HEK293 (cell line): ENCODE data around the gene TEP1.
"Not testable (repeated sequence)": the region's sequence is repeated elsewhere in the genome, so short reads cannot be mapped to it uniquely, and the experiment has no call there.

ENCODE experiments used
- CTCF ChIA-PET: fragments of 350-600 bp; formaldehyde crosslinking; extraction: SDS; loops from one replicate; lab custom pipeline; 2021; ENCODE audit warnings: antibody characterized with exemption; lab: Yijun Ruan, JAX
- POLR2A ChIA-PET: fragments of 300-600 bp; formaldehyde crosslinking; extraction: SDS; loops from one replicate; lab custom pipeline; 2020; ENCODE audit warnings: antibody characterized with exemption, inconsistent platforms; lab: Yijun Ruan, JAX
- H3K27ac ChIP-seq: fragments of 200-500 bp; sonication (Bioruptor generic); 2 replicates; pipeline ENCODE4 v1.5.1; 2014; ENCODE audit warnings: low read depth, low read length, control low read depth, inconsistent platforms; ENCODE audit errors: extremely low read depth
- H3K36me3 ChIP-seq, 2 experiments: fragments of 200-500 bp in 1 of 2; sonication (Bioruptor generic) in 1 of 2; 1 replicate in 1 of 2; 2 replicates in 1 of 2; pipeline ENCODE4 v1.5.1; 2014 to 2017; ENCODE audit warnings: inconsistent platforms in 2 of 2, low read length in 2 of 2; ENCODE audit not compliant: control insufficient read depth in 2 of 2, insufficient read depth in 1 of 2
- H3K4me1 ChIP-seq: fragments of 200-500 bp; sonication (Bioruptor generic); 2 replicates; pipeline ENCODE4 v1.5.1; 2014; ENCODE audit warnings: mild to moderate bottlenecking, low read length, inconsistent platforms; ENCODE audit not compliant: control insufficient read depth, insufficient read depth
- H3K4me3 ChIP-seq: 2 replicates; pipeline ENCODE4 v1.5.1; 2011; ENCODE audit warnings: low read depth, mild to moderate bottlenecking, control low read depth, low read length, moderate library complexity
- H3K9me3 ChIP-seq: fragments of 200-500 bp; sonication (Bioruptor generic); 2 replicates; pipeline ENCODE4 v1.5.1; 2014; ENCODE audit warnings: low read depth, low read length, inconsistent platforms; ENCODE audit not compliant: control insufficient read depth, insufficient read depth
- ATF2 ChIP-seq: fragments of 450-650 bp; formaldehyde crosslinking; IDR thresholded peaks from 2 replicates; pipeline ENCODE4 v1.5.1; 2016; ENCODE audit warnings: missing biosample characterization, missing genetic modification characterization, low read depth
- BCL11B ChIP-seq: fragments of 450-650 bp; formaldehyde crosslinking; IDR thresholded peaks from 2 replicates; pipeline ENCODE4 v1.5.1; 2016; ENCODE audit warnings: low read depth, missing biosample characterization, missing genetic modification characterization
- OVOL3 ChIP-seq: fragments of 450-650 bp; formaldehyde crosslinking; IDR thresholded peaks from 2 replicates; pipeline ENCODE4 v1.5.1; 2016; ENCODE audit warnings: missing biosample characterization, missing genetic modification characterization
- PRDM10 ChIP-seq: fragments of 450-650 bp; formaldehyde crosslinking; IDR thresholded peaks from 2 replicates; pipeline ENCODE4 v1.5.1; 2016; ENCODE audit warnings: missing biosample characterization, missing genetic modification characterization
- REST ChIP-seq: fragments of 450-650 bp; formaldehyde crosslinking; IDR thresholded peaks from 2 replicates; pipeline ENCODE4 v1.5.1; 2016; ENCODE audit warnings: missing biosample characterization, missing genetic modification characterization
- SALL2 ChIP-seq: fragments of 450-650 bp; formaldehyde crosslinking; IDR thresholded peaks from 2 replicates; pipeline ENCODE4 v1.5.0; 2017; ENCODE audit warnings: missing biosample characterization, mild to moderate bottlenecking, missing genetic modification characterization, borderline replicate concordance
- ZBTB48 ChIP-seq: fragments of 450-650 bp; formaldehyde crosslinking; IDR thresholded peaks from 2 replicates; pipeline ENCODE4 v1.5.1; 2016; ENCODE audit warnings: missing biosample characterization, missing genetic modification characterization
- ZNF157 ChIP-seq: fragments of 450-650 bp; formaldehyde crosslinking; IDR thresholded peaks from 2 replicates; pipeline ENCODE4 v1.5.1; 2016; ENCODE audit warnings: missing biosample characterization, missing genetic modification characterization
- ZNF211 ChIP-seq: fragments of 450-650 bp; formaldehyde crosslinking; IDR thresholded peaks from 2 replicates; pipeline ENCODE4 v1.5.1; 2016; ENCODE audit warnings: low read depth, missing biosample characterization, missing genetic modification characterization
- ZNF221 ChIP-seq: fragments of 450-650 bp; formaldehyde crosslinking; IDR thresholded peaks from 2 replicates; pipeline ENCODE4 v1.5.1; 2017; ENCODE audit warnings: missing biosample characterization, missing genetic modification characterization, borderline replicate concordance
- ZNF449 ChIP-seq: fragments of 450-650 bp; formaldehyde crosslinking; IDR thresholded peaks from 2 replicates; pipeline ENCODE4 v1.5.1; 2017; ENCODE audit warnings: missing biosample characterization, mild to moderate bottlenecking, missing genetic modification characterization, moderate library complexity
- ZNF488 ChIP-seq: fragments of 450-650 bp; formaldehyde crosslinking; IDR thresholded peaks from 2 replicates; pipeline ENCODE4 v1.5.1; 2016; ENCODE audit warnings: missing biosample characterization, missing genetic modification characterization
- ZNF560 ChIP-seq: fragments of 450-650 bp; formaldehyde crosslinking; IDR thresholded peaks from 2 replicates; pipeline ENCODE4 v1.5.1; 2017; ENCODE audit warnings: missing biosample characterization, missing genetic modification characterization, borderline replicate concordance
- ZNF624 ChIP-seq: fragments of 450-650 bp; formaldehyde crosslinking; IDR thresholded peaks from 2 replicates; pipeline ENCODE4 v1.5.1; 2017; ENCODE audit warnings: missing biosample characterization, missing genetic modification characterization
- ZNF664 ChIP-seq: fragments of 450-650 bp; formaldehyde crosslinking; IDR thresholded peaks from 2 replicates; pipeline ENCODE4 v1.5.1; 2016; ENCODE audit warnings: missing biosample characterization, missing genetic modification characterization
- ZNF704 ChIP-seq: fragments of 450-650 bp; formaldehyde crosslinking; IDR thresholded peaks from 2 replicates; pipeline ENCODE4 v1.5.1; 2016; ENCODE audit warnings: missing biosample characterization, missing genetic modification characterization

TEP1 gene

GRCh38 chr14:20446889-20447288 is 33.6 kb upstream of the TEP1 start (continued):
- TF ChIP-seq SALL2 (tag by site-specific recombination) = no peak

- peaks cover 25 to 45% of the 10 kb centered on the region in 2 experiments for H3K36me3 ChIP-seq
- H3K9me3 ChIP-seq, H3K4me3 ChIP-seq, H3K4me1 ChIP-seq, H3K27ac ChIP-seq: not testable (repeated sequence)
- ChIA-PET POLR2A (interaction anchor here (0.6 to 1.6 kb wide), 2 partner anchors 30 to 41 kb away, joined by 4 to 5 read pairs; partner anchors contain the start of gene TEP1), CTCF (interaction anchor here (0.7 to 1.5 kb wide), 3 partner anchors 7 to 28 kb away, joined by 3 to 4 read pairs (median 3); partner anchors contain the start of genes APEX1 and OSGEP)
Measured at GRCh38 chr14:20443650-20444049, 30.3 kb upstream of the TEP1 start.

- ChIA-PET CTCF (interaction anchor here (0.8 to 1.3 kb wide), 3 partner anchors 13 to 28 kb away, joined by 3 to 4 read pairs (median 3); partner anchors contain the start of gene OSGEP), POLR2A (interaction anchor here (1.0 kb wide), 1 partner anchor 28 kb away, joined by 3 read pairs; no protein-coding TSS in a partner anchor)
- Histone ChIP-seq H3K4me3 (no peak overlapping the region), H3K4me1 (no peaks in the 10 kb centered on the region), H3K9me3 (no peaks in the 10 kb centered on the region), H3K36me3 (peaks cover 9 to 23% of the 10 kb centered on the region in 2 experiments; a peak in 2 of 3 replicates), H3K27ac (no peak overlapping the region)
- no peak for TF ChIP-seq ZNF449 (tag by site-specific recombination)
- no peak for TF ChIP-seq REST (tag by site-specific recombination)
- TF ChIP-seq ZNF664 = no peak
- no peak for TF ChIP-seq ZNF560
- no peak for TF ChIP-seq ZNF211 (tag by site-specific recombination)
- no peak for TF ChIP-seq ATF2
- TF ChIP-seq ZBTB48 = no peak
- TF ChIP-seq PRDM10 = no peak
- TF ChIP-seq ZNF488 (tag by site-specific recombination) = no peak
- no peak for TF ChIP-seq ZNF221
- TF ChIP-seq OVOL3 (tag by site-specific recombination) = no peak
- no peak for TF ChIP-seq BCL11B (tag by site-specific recombination)
- no peak for TF ChIP-seq ZNF704 (tag by site-specific recombination)
- TF ChIP-seq ZNF157 (tag by site-specific recombination) = no peak
- no peak for TF ChIP-seq ZNF624
Measured at GRCh38 chr14:20441461-20441860, 28.2 kb upstream of the TEP1 start.
